Endometrium (tissue), 2 donors: ENCODE measurements around the gene RHOXF2.

Source experiments
- FAIRE-seq: peaks from 2 replicates; lab custom pipeline; 2012; peaks lifted over from hg19 to GRCh38; lab: Jason Lieb, UNC
- donor health status: control.
- donor health status: control.

Gene RHOXF2

DNA sequence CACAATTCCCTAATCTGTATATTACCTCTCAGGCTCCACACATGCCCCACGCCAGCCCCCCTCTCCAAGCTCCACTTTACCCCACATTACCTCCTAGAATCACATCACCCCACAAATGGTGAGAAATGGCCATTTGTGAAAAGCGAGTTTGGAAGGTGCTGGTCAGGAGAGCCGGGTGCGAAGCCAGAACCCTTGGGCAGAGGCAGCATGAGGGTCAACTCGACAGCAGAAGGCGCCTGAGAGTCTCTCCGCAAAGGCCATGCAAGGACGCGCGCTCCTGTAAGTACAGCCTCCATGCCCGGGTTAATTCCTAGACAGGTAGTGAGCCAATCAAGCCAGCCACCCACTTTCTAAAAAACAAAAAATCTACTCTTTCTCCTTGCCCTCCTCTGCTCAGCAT lies 42.4 kb downstream of the RHOXF2 start:
- no peak for FAIRE-seq

DNA sequence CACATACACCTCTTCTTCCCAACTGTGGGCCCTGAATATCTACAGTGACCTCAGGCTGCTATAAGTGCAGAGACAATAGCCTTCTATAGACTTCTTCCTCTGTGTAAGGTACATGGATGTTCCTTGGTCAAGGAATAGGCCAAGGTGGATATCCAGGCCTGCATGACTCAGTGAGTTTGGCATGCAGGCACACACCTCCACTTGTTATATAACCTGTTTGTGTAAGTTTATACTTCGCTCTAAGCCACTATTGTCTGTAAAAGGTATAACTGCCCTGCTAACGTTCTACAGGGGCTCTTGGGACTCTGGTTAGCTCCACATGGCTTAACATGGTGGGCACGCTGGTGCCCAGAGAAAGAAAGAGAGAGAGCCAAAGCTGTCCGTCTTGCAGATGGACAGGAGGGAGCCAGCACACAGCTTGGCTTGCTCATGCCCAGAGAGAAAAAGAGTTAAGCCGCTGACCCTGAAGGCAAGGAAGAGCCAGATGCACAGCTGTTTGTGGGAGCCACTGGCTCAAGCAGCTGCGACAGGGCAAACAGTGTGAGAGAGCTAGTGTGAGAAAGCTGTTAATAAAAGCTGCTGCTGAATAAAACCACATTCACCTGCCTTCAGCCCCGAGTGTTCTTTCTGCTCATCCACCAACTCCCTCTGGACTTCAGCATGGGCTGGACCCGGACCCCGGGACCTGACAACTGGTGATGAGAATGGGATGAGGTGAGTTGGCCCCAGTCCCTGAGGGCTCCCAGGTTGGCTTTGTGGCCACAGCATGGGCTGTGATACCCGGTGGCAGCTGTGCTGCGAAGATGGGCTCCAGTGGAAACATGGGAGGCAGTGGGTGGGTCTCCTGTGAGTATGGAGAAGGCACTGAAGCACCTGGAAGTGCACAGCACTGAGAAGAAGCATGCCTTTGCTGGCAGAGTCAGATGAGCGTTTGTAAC lies 47.7 kb downstream of the RHOXF2 start:
- no peak for FAIRE-seq

DNA sequence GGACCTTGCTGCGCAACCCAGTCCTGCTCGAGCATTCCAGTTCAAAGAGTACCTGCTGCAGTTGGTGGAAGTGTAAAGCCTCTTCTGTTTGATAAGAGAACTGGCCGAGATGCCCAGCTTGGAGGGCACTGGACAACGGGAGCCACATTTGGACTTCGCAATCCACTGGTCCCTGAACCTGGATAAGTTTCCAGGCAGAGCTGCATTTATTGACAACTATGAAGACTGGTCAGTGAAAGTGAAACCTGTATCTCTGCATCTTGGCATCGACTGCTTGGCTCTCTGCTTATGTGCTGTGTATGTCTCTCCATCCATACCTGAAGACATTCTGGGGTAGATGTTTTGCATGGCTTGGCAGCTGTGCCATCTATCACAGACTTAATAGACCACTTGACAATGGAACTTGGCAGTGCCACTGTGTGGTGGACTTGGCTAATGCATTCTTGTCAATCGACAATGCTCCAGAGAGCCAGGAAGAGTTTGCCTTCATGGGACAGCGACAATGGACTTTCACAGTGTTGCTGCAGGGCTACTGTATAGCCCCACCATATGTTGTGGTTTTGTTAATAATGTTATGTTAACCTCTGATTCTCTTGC lies 48.7 kb downstream of the RHOXF2 start:
- no peak for FAIRE-seq

DNA sequence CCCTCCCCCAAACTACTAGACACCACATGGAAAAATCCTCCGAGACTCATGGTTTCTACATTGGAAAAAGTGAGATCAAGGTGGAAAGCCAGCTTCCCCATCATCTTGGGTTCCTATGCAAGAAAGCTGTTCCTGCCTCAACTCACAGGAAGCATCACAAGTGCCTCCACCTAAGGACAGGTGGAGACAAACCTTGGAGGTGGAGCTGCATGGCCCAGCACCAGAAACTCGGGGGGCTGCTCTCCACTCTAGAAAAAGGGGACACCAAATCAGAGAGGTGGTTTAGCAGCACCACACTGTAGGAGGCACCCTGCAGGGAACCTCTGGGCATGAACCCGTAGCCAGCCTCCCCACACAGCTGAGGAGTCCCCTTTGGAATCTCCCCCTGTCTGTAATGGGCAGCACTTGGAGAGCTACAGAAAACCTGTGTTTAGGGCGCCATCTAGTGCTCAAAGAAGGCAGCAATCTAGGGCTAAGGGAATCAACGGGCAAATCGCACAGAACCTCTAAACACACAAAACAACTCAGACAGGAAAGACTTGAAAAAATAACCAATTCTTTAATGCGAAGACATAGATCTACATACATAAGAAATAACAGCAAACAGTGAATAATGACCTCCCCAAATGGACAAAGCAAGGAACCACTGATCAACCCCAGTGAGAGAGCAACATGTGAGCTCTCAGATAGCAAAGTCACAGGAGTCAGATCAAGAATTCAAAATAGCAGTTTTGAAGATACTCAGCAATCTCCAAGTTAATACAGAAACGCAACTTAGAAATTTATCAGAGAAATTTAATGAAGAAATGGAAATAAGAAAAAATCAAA lies 55.2 kb downstream of the RHOXF2 start:
- FAIRE-seq = no peak
